ENCODE measurements around the gene STX1B.
"Not testable (repeated sequence)": the region's sequence is repeated elsewhere in the genome, so short reads cannot be mapped to it uniquely, and the experiment has no call there.

Gene STX1B

GRCh38 chr16:30951750-30952149, 58.7 kb downstream of the STX1B start:
- DNase-seq (ENCODE audit: low spot score): no peak

GRCh38 chr16:30951193-30951592, 59.2 kb downstream of the STX1B start:
- no peak for DNase-seq (ENCODE audit: low spot score)

- DNase-seq (ENCODE audit: low spot score): no peak
Measured at GRCh38 chr16:30950516-30951065, 59.8 kb downstream of the STX1B start.

GRCh38 chr16:30949650-30950515, 60.6 kb downstream of the STX1B start:
- DNase-seq (ENCODE audit: low spot score): peak; percentile 79

GRCh38 chr16:30948667-30949649, 61.5 kb downstream of the STX1B start, which contains the start of gene ORAI3:
ORAI3 (plus strand) TSS chr16:30949068; CDS start chr16:30949290, 222 bp downstream.
- peak; percentile 50 for DNase-seq (ENCODE audit: low spot score)

GRCh38 chr16:30947859-30948666, 62.4 kb downstream of the STX1B start:
- DNase-seq (ENCODE audit: low spot score): no peak

- no peak for DNase-seq (ENCODE audit: low spot score)
Measured at GRCh38 chr16:30947541-30947858, 62.9 kb downstream of the STX1B start.

GRCh38 chr16:30946671-30947540, 63.5 kb downstream of the STX1B start:
- DNase-seq (ENCODE audit: low spot score): no peak

- DNase-seq (ENCODE audit: low spot score): no peak
Measured at GRCh38 chr16:30944352-30944751, 66.1 kb downstream of the STX1B start.

- no peak for DNase-seq (ENCODE audit: low spot score)
Measured at GRCh38 chr16:30942426-30942806, 68.0 kb downstream of the STX1B start.

- peak; percentile 75 for DNase-seq (ENCODE audit: low spot score)
Measured at GRCh38 chr16:30941600-30942425, 68.6 kb downstream of the STX1B start.

GRCh38 chr16:30939571-30939970, 70.9 kb downstream of the STX1B start:
- not testable (repeated sequence) for DNase-seq (ENCODE audit: low spot score)
